HG03196 (cell line): ENCODE data around the gene DNAAF6.

ENCODE experiments used
- ATAC-seq: cut with Tn5 transposase; IDR thresholded peaks from one replicate; pipeline ENCODE4 v1.9.1; 2021; ENCODE audit not compliant: unreplicated experiment

DNAAF6 gene

DNA sequence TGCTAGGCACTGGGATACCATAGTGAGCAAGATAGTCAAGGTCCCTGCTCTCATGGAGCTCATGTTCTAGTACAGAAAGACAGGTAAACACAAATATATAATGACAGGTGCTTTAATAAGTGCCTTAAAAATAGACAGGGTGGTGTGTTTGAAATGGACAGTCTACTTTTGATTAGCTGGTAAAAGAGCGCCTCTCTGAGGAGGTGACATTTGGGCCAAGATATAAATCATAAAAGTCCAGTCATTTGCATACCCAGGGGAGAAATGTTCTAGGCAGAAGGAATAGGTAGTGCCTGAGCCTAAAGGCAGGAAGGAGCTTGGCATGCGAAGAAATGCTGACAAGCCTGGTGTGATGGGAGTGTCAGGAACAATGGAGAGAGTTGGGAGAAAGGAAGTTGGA is 83.6 kb downstream of the DNAAF6 start:
- no peak for ATAC-seq

DNA sequence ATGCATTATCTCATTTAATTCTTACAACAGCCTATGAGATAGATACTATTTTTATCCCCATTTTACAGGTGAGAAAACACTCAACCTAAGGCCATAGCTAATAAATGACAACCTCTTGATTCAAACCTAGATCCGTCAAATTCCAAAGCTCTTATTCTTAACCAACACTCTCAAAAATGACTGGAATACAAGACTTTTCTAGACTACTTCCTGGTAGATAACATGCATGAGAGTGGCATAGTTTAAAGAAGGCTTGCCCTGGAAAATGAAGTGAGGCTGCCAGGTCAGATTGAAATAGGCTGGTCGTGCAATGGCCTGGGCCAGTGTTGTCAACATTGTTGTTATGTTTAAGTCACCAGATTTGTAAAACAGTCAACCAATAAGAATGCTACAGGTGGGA is 86.6 kb downstream of the DNAAF6 start:
- no peak for ATAC-seq
